Measurements from ENCODE around the gene CDC42BPA.

GRCh38 chr1:227270554-227270953, 47.7 kb downstream of the CDC42BPA start:
- TF ChIP-seq, protein P1, sequence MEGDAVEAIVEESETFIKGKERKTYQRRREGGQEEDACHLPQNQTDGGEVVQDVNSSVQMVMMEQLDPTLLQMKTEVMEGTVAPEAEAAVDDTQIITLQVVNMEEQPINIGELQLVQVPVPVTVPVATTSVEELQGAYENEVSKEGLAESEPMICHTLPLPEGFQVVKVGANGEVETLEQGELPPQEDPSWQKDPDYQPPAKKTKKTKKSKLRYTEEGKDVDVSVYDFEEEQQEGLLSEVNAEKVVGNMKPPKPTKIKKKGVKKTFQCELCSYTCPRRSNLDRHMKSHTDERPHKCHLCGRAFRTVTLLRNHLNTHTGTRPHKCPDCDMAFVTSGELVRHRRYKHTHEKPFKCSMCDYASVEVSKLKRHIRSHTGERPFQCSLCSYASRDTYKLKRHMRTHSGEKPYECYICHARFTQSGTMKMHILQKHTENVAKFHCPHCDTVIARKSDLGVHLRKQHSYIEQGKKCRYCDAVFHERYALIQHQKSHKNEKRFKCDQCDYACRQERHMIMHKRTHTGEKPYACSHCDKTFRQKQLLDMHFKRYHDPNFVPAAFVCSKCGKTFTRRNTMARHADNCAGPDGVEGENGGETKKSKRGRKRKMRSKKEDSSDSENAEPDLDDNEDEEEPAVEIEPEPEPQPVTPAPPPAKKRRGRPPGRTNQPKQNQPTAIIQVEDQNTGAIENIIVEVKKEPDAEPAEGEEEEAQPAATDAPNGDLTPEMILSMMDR (IDR thresholded peaks at IDR 0.05) = no peak
- no peak for TF ChIP-seq POLR2A (IDR thresholded peaks at IDR 0.05)
